HG02840 (cell line): ENCODE results near the gene SPINT2.
"Not testable (repeated sequence)": the region's sequence is repeated elsewhere in the genome, so short reads cannot be mapped to it uniquely, and the experiment has no call there.

Experiments
- ATAC-seq: cut with Tn5 transposase; IDR thresholded peaks from one replicate; pipeline ENCODE4 v1.9.1; 2021; ENCODE audit warnings: mild to moderate bottlenecking, moderate library complexity, moderate number of reproducible peaks; ENCODE audit not compliant: unreplicated experiment, low FRiP score

Gene SPINT2

DNA sequence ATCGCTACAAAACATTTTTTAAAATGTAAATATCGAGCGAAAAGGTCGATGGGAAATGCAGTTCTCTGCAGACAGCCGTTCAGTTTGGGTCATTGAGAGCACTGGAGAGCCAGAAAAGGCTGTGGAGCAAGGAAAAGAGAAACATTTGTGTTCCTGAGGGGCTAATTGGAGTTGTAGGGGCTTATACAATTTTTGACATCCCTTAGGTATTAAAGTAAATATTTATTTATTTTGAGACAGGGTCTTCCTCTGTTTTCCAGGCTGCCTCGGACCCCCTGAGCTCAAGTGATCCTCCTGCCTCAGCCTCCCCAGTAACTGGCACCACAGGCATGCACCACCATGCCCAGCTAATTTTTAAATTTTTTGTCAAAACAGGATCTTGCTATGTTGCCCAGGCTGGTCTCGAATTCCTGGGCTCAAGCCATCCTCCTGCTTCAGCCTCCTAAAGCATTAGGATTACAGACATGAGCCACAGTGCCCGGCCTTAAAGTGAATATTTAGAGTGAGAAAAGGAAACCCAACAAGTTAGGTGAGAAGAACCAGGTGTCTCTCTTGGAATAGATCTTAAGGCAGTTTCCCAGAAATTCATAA lies 52.2 kb downstream of the SPINT2 start:
- no peak for ATAC-seq

DNA sequence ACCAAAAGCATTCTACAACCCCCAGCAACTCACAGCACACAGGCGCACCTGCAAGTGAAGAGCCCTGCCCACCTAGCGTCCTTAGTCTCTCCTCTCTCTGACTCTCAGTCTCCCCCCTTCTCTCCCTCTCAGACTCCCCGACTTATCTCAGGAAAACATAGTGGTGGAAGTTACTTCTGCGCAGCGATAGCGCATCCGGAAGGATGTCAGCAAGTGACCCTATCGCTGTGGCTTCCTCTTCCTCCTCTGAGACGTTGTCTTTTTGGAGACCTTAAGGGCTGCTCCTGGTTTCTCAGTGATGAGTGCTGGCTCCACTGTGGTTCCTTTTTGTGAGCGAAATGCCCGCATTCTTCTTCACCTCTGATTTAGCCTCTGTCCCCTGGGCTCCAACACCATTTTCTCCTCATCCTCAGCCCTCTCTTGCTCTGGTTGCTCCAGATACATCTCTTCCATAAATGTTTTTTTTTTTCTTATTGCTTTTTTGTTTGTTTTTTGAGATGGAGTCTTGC lies 52.8 kb downstream of the SPINT2 start:
- ATAC-seq, result no peak

GRCh38 chr19:38318660-38319059 lies 54.3 kb downstream of the SPINT2 start:
- no peak for ATAC-seq

DNA sequence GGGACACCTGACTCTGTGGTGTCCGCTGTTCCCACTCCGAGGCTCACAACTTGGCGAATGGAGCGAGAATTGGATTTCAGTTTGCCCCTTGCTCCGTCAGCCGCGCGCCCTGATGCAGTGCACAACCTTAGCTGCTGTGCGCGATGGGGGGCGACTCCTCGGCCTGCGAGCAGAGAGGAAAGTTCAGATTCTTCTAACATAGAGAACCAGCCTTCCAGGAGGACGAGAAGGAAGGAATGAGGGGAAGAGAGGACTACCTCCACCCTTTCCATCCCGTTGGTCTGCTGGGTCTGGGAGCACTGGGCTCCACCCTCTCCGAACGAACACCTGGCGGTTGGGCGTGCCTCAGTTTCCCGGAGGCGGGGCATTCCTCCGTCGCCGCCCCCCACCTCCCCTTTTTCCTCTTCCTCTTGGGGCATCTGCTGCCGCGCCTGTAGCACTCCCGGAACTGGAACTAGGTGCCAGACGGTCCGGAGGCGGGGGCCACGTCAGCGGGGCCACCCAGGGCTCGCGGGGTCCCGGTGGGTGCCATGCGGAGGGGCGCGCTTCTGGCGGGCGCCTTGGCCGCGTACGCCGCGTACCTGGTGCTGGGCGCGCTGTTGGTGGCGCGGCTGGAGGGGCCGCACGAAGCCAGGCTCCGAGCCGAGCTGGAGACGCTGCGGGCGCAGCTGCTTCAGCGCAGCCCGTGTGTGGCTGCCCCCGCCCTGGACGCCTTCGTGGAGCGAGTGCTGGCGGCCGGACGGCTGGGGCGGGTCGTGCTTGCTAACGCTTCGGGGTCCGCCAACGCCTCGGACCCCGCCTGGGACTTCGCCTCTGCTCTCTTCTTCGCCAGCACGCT lies 55.3 kb downstream of the SPINT2 start, which contains the start of gene KCNK6:
Gene KCNK6 (plus strand): TSS at position 425 of the 838 bp plus-strand sequence. CDS start 106 bp downstream, at position 531.
- ATAC-seq, result no peak

- ATAC-seq, result no peak
Measured at GRCh38 chr19:38320969-38321339, 56.6 kb downstream of the SPINT2 start.

GRCh38 chr19:38321646-38322196 lies 57.3 kb downstream of the SPINT2 start:
- no peak for ATAC-seq

DNA sequence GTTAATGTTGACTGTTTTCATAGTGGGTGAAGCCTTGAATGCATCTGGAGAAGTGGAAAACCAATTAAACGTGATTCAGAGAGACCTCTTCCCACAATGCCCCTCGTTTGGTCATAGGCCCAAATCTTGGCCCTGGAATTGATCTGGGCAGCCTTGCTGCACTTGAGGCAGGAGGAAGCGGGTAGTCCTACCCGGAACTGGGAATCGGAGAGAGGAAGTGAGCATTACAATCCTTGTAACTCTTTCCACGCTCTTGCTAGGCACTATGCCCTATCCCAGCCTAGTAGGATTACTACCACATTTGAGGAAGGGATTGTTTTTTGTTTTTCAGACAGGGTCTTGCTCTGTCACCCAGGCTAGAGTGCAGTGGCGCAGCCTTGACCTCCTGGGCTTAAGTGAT lies 58.9 kb downstream of the SPINT2 start:
- no peak for ATAC-seq

- ATAC-seq, result no peak
Measured at GRCh38 chr19:38324431-38324830, 60.1 kb downstream of the SPINT2 start.

- ATAC-seq, result no peak
Measured at GRCh38 chr19:38326591-38326990, 62.2 kb downstream of the SPINT2 start.

- ATAC-seq, result no peak
Measured at GRCh38 chr19:38329651-38330050, 65.3 kb downstream of the SPINT2 start.

- no peak for ATAC-seq
Measured at GRCh38 chr19:38331728-38332127, 67.4 kb downstream of the SPINT2 start.

DNA sequence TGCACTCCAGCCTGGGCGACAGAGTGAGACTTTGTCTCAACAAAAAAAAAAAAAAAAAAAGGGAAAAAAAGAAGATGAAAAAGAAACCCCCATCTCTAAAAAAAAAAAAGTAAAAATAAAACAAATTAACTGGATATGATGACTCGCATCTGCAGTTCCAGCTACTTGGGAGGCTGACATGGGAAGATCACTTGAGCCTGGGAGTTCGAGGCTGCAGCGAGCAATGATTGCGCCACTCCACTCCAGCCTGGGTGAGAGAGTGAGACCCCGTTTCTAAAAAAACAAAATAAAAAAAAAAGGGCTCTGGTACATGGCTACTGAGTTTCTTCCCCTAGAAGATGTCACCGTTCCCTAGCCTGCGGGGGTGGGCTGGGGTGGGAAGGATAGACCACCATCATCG lies 68.9 kb downstream of the SPINT2 start:
- ATAC-seq, result no peak

- peak; percentile 66 for ATAC-seq
Measured at GRCh38 chr19:38335949-38336637, 71.7 kb downstream of the SPINT2 start.

GRCh38 chr19:38336638-38337359 lies 72.4 kb downstream of the SPINT2 start:
- peak; percentile 50 for ATAC-seq

- ATAC-seq, result no peak
Measured at GRCh38 chr19:38337360-38337653, 72.9 kb downstream of the SPINT2 start.

GRCh38 chr19:38339011-38339410 lies 74.6 kb downstream of the SPINT2 start:
- not testable (repeated sequence) for ATAC-seq

GRCh38 chr19:38340927-38341326 lies 76.6 kb downstream of the SPINT2 start:
- ATAC-seq, result no peak
